ENCODE results near the gene IL13RA1.
"Not testable (repeated sequence)": the region's sequence is repeated elsewhere in the genome, so short reads cannot be mapped to it uniquely, and the experiment has no call there.

Gene IL13RA1

DNA sequence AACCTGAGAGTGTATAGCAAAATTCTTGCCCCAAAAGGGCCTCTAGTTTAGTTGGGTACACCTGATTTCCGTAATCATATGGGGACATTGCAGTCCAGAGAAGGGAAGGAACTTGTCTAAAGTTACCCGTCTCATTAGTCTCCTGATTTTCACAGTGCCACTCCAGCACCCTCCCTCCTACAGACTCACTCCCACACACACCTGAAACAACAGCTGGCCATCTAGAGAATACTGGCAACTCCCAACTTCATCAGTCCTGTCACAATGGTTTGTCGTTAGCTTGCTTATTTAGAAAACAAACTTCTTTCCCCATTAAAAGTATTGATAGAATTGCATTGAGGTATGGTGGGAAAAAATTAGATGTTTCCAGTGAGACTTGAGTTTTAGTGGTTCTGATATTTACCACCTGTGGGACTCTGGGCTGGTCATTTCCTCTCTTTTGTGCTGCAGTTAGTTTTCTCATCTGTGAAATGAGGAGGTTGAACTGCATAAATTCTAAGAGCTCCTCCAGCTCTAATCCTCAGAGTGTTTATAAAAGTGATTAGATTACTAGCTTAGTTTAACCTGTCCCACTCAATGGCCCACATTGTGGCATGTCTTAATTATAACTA lies 1.7 kb downstream of the IL13RA1 start:
- Histone ChIP-seq H3K9me3 (ENCODE audit: control insufficient read depth, insufficient read depth, low read length) (no peaks in the 10 kb centered on the region), H3K36me3 (ENCODE audit: control insufficient read depth, insufficient read depth, low read length) (no peaks in the 10 kb centered on the region), H3K4me3 (ENCODE audit: low read depth, low read length) (no peak overlapping the region), H3K27ac (ENCODE audit: low read depth, low read length) (no peak overlapping the region), H3K27me3 (ENCODE audit: control insufficient read depth, insufficient read depth, low read length) (peaks cover 41% of the 10 kb centered on the region), H3K9ac (ENCODE audit: low read depth, low read length) (no peak overlapping the region), H3K4me1 (ENCODE audit: control insufficient read depth, insufficient read depth, low read length) (peaks cover 36% of the 10 kb centered on the region)

GRCh38 chrX:118730500-118731247 lies 3.3 kb downstream of the IL13RA1 start:
- no peak overlapping the region for H3K4me3 ChIP-seq (ENCODE audit: low read depth, low read length)
- H3K36me3 ChIP-seq (ENCODE audit: control insufficient read depth, insufficient read depth, low read length) = no peaks in the 10 kb centered on the region
- H3K27ac ChIP-seq (ENCODE audit: low read depth, low read length) = no peak overlapping the region
- no peaks in the 10 kb centered on the region for H3K9me3 ChIP-seq (ENCODE audit: control insufficient read depth, insufficient read depth, low read length)
- H3K9ac ChIP-seq (ENCODE audit: low read depth, low read length) = no peak overlapping the region
- peaks cover 30% of the 10 kb centered on the region for H3K4me1 ChIP-seq (ENCODE audit: control insufficient read depth, insufficient read depth, low read length)
- peaks cover 41% of the 10 kb centered on the region for H3K27me3 ChIP-seq (ENCODE audit: control insufficient read depth, insufficient read depth, low read length)

- H3K4me1 ChIP-seq (ENCODE audit: control insufficient read depth, insufficient read depth, low read length) = peaks cover 22% of the 10 kb centered on the region
- H3K9ac ChIP-seq (ENCODE audit: low read depth, low read length); H3K36me3 ChIP-seq (ENCODE audit: control insufficient read depth, insufficient read depth, low read length); H3K4me3 ChIP-seq (ENCODE audit: low read depth, low read length); H3K9me3 ChIP-seq (ENCODE audit: control insufficient read depth, insufficient read depth, low read length); H3K27ac ChIP-seq (ENCODE audit: low read depth, low read length): not testable (repeated sequence)
- H3K27me3 ChIP-seq (ENCODE audit: control insufficient read depth, insufficient read depth, low read length) = peaks cover 32% of the 10 kb centered on the region
Measured at GRCh38 chrX:118732551-118732950, 5.1 kb downstream of the IL13RA1 start.

DNA sequence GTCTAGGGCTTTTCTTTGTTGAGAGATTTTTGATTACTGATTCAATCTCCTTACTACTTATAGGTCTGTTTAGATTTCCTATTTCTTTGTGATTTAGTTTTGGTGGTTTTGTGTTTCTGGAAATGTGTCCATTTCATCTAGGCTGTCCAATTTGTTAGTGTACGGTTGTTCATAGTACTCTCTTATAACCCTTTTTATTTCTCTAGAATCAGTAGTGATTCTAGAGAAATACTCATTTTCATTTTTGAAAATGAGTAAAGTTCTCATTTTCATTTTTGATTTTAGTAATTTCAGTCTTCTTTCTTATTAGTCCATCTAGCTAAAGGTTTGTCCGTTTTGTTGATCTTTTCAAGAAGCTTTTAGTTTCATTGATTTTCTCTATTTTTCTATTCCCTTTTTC lies 7.5 kb downstream of the IL13RA1 start:
- H3K27ac ChIP-seq (ENCODE audit: low read depth, low read length) = no peak overlapping the region
- no peak overlapping the region for H3K9ac ChIP-seq (ENCODE audit: low read depth, low read length)
- peaks cover 11% of the 10 kb centered on the region for H3K4me1 ChIP-seq (ENCODE audit: control insufficient read depth, insufficient read depth, low read length)
- no peaks in the 10 kb centered on the region for H3K36me3 ChIP-seq (ENCODE audit: control insufficient read depth, insufficient read depth, low read length)
- H3K27me3 ChIP-seq (ENCODE audit: control insufficient read depth, insufficient read depth, low read length) = peaks cover 9% of the 10 kb centered on the region
- H3K9me3 ChIP-seq (ENCODE audit: control insufficient read depth, insufficient read depth, low read length) = 0 out of 2 replicates have a peak, but pooled peaks cover 5% of the 10 kb centered on the region
- no peak overlapping the region for H3K4me3 ChIP-seq (ENCODE audit: low read depth, low read length)

DNA sequence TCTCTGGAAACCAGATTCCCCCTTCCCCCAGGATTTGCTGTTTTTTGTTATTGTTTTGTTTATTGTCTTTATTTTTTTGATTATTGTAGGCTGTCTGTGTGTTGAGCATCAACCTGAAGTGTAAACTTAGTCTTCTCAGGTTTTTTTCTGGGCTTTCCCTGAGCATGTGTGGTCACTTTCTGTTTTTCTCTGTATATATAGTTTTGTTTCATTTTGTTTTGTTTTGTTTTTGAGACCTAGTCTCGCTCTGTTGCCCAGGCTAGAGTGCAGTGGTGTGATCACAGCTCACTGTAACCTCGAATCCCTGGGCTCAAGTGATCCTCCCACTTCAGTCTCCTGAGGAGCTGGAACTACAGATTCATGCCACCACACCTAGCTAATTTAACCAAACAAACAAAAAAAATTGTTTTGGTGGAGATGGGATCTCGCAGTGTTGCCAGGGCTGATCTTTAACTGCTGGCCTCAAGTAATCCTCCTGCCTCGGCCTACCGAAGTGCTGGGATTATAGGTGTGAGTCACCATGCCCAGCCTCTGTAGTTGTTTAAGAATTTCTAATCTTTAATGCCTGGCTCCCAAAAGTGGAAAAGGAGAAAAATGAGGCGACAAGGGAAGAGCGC lies 9.1 kb downstream of the IL13RA1 start:
- Histone ChIP-seq H3K27ac (ENCODE audit: low read depth, low read length) (no peak overlapping the region), H3K4me3 (ENCODE audit: low read depth, low read length) (no peak overlapping the region), H3K9me3 (ENCODE audit: control insufficient read depth, insufficient read depth, low read length) (0 out of 2 replicates have a peak, but pooled peaks cover 5% of the 10 kb centered on the region), H3K9ac (ENCODE audit: low read depth, low read length) (no peak overlapping the region), H3K36me3 (ENCODE audit: control insufficient read depth, insufficient read depth, low read length) (no peaks in the 10 kb centered on the region), H3K4me1 (ENCODE audit: control insufficient read depth, insufficient read depth, low read length) (no peaks in the 10 kb centered on the region), H3K27me3 (ENCODE audit: control insufficient read depth, insufficient read depth, low read length) (no peaks in the 10 kb centered on the region; the same call in 1 of the 2 replicates)

DNA sequence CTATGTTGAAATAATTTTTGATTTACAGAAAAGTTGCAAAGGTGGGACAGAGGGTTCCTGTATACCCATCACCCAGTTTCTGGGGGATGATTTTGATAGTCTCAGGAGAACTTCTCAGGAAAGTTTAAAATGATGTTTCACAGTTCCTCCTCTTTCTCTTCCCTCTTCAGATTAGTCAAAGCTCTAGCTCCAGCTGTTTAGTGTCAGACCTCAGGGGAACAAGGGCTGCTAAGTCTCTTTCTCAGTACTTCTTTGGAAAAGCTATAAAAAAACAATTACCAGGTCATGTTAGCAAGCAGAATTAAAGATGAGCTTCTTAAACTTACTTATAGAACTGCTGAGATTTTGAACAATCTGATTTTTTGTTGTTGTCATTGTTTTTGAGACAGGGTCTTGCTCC lies 12.2 kb downstream of the IL13RA1 start:
- no peak overlapping the region for H3K4me3 ChIP-seq (ENCODE audit: low read depth, low read length)
- H3K9ac ChIP-seq (ENCODE audit: low read depth, low read length) = no peak overlapping the region
- H3K27me3 ChIP-seq (ENCODE audit: control insufficient read depth, insufficient read depth, low read length) = no peaks in the 10 kb centered on the region
- H3K27ac ChIP-seq (ENCODE audit: low read depth, low read length) = no peak overlapping the region
- 0 out of 2 replicates have a peak, but pooled peaks cover 5% of the 10 kb centered on the region for H3K9me3 ChIP-seq (ENCODE audit: control insufficient read depth, insufficient read depth, low read length)
- peaks cover 8% of the 10 kb centered on the region; the same call in 1 of the 2 replicates for H3K4me1 ChIP-seq (ENCODE audit: control insufficient read depth, insufficient read depth, low read length)
- no peaks in the 10 kb centered on the region for H3K36me3 ChIP-seq (ENCODE audit: control insufficient read depth, insufficient read depth, low read length)

DNA sequence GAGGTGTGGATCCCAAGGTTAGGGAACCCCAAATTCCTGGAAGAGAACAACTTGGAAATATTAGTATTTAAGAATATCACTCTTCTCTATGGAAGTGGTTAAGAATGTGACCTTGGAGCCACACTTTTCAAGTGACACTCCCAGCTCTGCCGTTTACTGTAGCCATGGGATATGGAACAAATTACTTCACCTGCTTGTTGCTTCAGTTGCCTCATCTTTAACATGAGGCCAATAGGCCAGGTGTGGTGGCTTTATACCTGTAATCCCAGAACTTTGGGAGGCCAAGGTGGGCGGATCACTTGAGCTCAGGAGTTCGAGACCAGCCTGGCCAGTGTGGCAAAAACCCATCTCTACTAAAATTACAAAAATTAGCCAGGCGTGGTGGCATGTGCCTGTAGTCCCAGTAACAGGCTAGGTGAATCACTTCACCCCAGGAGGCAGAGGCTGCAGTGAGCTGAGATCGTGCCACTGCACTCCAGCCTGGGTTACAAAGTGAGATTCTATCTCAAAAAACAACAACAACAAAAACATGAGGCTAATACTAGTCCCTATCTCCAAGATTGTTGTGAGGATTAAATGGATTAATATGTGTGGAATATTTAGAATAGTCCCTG lies 13.0 kb downstream of the IL13RA1 start:
- Histone ChIP-seq H3K4me1 (ENCODE audit: control insufficient read depth, insufficient read depth, low read length) (peaks cover 16% of the 10 kb centered on the region; the same call in 1 of the 2 replicates), H3K36me3 (ENCODE audit: control insufficient read depth, insufficient read depth, low read length) (no peaks in the 10 kb centered on the region), H3K27ac (ENCODE audit: low read depth, low read length) (no peak overlapping the region), H3K27me3 (ENCODE audit: control insufficient read depth, insufficient read depth, low read length) (no peaks in the 10 kb centered on the region), H3K9me3 (ENCODE audit: control insufficient read depth, insufficient read depth, low read length) (0 out of 2 replicates have a peak, but pooled peaks cover 5% of the 10 kb centered on the region), H3K9ac (ENCODE audit: low read depth, low read length) (no peak overlapping the region), H3K4me3 (ENCODE audit: low read depth, low read length) (no peak overlapping the region)

DNA sequence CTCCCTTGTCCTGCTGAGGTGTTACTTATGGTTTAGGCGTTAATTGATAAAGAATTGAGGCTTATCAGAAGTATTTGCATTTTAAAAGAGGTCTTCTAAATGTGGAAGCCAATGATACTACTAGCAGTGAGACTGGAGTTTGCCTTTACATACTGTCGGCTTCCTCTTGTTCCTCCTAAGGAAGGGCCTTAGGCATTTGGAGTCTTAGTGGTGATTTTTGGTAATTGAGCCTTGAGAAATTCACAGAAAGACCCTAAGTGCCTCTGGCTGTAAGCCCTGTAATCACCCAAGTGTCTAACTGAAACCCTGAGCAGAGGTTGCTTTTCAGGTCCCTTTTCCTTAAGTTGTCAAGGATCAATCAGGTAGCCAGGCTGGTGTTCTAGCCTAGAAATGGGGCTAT lies 14.8 kb downstream of the IL13RA1 start:
- H3K9ac ChIP-seq (ENCODE audit: low read depth, low read length) = no peak overlapping the region
- peaks cover 18% of the 10 kb centered on the region; the same call in 1 of the 2 replicates for H3K4me1 ChIP-seq (ENCODE audit: control insufficient read depth, insufficient read depth, low read length)
- 0 out of 2 replicates have a peak, but pooled peaks cover 5% of the 10 kb centered on the region for H3K9me3 ChIP-seq (ENCODE audit: control insufficient read depth, insufficient read depth, low read length)
- H3K4me3 ChIP-seq (ENCODE audit: low read depth, low read length) = no peak overlapping the region
- H3K27ac ChIP-seq (ENCODE audit: low read depth, low read length) = no peak overlapping the region
- no peaks in the 10 kb centered on the region for H3K27me3 ChIP-seq (ENCODE audit: control insufficient read depth, insufficient read depth, low read length)
- no peaks in the 10 kb centered on the region for H3K36me3 ChIP-seq (ENCODE audit: control insufficient read depth, insufficient read depth, low read length)

GRCh38 chrX:118745570-118745969 lies 18.2 kb downstream of the IL13RA1 start:
- Histone ChIP-seq H3K4me1 (ENCODE audit: control insufficient read depth, insufficient read depth, low read length) (peaks cover 18% of the 10 kb centered on the region; the same call in 1 of the 2 replicates), H3K4me3 (ENCODE audit: low read depth, low read length) (no peak overlapping the region), H3K9ac (ENCODE audit: low read depth, low read length) (no peak overlapping the region), H3K9me3 (ENCODE audit: control insufficient read depth, insufficient read depth, low read length) (no peaks in the 10 kb centered on the region), H3K27me3 (ENCODE audit: control insufficient read depth, insufficient read depth, low read length) (no peaks in the 10 kb centered on the region), H3K36me3 (ENCODE audit: control insufficient read depth, insufficient read depth, low read length) (no peaks in the 10 kb centered on the region), H3K27ac (ENCODE audit: low read depth, low read length) (no peak overlapping the region)

DNA sequence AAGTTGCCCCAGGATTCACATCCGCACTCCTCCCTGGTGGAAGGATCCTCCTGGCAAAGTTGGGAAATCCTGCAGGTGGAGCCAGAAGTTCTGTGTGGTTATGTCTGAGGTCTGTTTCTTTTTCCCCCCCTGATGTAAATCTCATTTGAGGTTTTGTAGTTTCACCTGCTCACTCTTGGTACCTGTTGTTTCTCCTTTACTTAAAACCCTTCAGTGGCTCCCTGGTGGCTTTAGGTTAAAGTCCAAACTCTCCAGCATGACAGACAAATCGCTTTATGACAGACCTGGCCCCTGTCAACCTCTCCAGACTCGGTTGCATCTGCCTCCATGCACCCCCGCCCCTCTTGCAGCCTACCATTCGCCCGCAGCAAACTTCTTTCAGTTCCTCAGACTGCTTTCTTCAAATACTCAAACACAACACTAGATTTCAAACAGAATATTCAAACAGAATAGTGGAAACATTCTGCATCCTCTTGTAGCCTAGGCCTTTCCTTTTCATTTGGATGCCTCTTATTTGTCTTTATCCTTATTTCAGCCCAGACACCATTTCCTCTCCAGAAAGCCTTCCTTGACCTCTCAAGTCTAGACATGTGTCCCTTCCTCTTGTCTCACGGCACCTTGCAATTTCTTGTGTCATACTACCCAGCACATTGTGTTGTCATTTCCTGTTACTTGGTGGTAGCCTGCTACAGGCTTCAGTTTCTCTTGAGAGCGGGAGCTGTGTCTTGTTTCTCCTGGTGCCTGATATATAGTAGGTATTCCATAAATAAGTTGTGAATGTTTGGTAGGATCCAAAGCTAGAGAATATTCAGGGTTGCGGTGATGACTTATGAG lies 24.8 kb downstream of the IL13RA1 start:
- H3K36me3 ChIP-seq (ENCODE audit: control insufficient read depth, insufficient read depth, low read length) = no peaks in the 10 kb centered on the region
- H3K27ac ChIP-seq (ENCODE audit: low read depth, low read length) = no peak overlapping the region
- no peaks in the 10 kb centered on the region for H3K4me1 ChIP-seq (ENCODE audit: control insufficient read depth, insufficient read depth, low read length)
- H3K27me3 ChIP-seq (ENCODE audit: control insufficient read depth, insufficient read depth, low read length) = no peaks in the 10 kb centered on the region
- no peak overlapping the region for H3K4me3 ChIP-seq (ENCODE audit: low read depth, low read length)
- H3K9ac ChIP-seq (ENCODE audit: low read depth, low read length) = no peak overlapping the region
- no peaks in the 10 kb centered on the region for H3K9me3 ChIP-seq (ENCODE audit: control insufficient read depth, insufficient read depth, low read length)
